KMS-11 (cell line): ENCODE measurements around the gene USP17L13.
"Not testable (repeated sequence)": the region's sequence is repeated elsewhere in the genome, so short reads cannot be mapped to it uniquely, and the experiment has no call there.

ENCODE experiments used
- H2AFZ ChIP-seq: fragments of 200-600 bp; sonication (generic); 2 replicates; pipeline ENCODE4 v1.6.1; 2016; ENCODE audit warnings: antibody characterized with exemption, mixed run types, low read depth
- H3K27ac ChIP-seq: fragments of 200-600 bp; sonication (generic); 2 replicates; pipeline ENCODE4 v1.6.1; 2016; ENCODE audit warnings: mild to moderate bottlenecking, mixed run types
- H3K27me3 ChIP-seq: fragments of 200-600 bp; sonication (generic); 2 replicates; pipeline ENCODE4 v1.6.1; 2017; ENCODE audit warnings: mild to moderate bottlenecking, low read depth, mixed run types, moderate library complexity; ENCODE audit not compliant: insufficient read depth
- H3K36me3 ChIP-seq: fragments of 200-600 bp; sonication (generic); 2 replicates; pipeline ENCODE4 v1.6.1; 2017; ENCODE audit warnings: mild to moderate bottlenecking, mixed run types; ENCODE audit not compliant: insufficient read depth
- H3K4me1 ChIP-seq: fragments of 200-600 bp; sonication (generic); 2 replicates; pipeline ENCODE4 v1.6.1; 2016; ENCODE audit warnings: mild to moderate bottlenecking, low read depth, mixed run types; ENCODE audit not compliant: poor library complexity, severe bottlenecking
- H3K4me2 ChIP-seq: fragments of 200-600 bp; sonication (generic); 2 replicates; pipeline ENCODE4 v1.7.0; 2016; ENCODE audit warnings: mild to moderate bottlenecking, mixed run types
- H3K4me3 ChIP-seq: fragments of 200-600 bp; sonication (generic); IDR thresholded peaks from 2 replicates; pipeline ENCODE4 v1.6.1; 2017; ENCODE audit warnings: low read depth, low read length, mixed read lengths; ENCODE audit not compliant: insufficient read depth
- H3K79me2 ChIP-seq: fragments of 200-600 bp; sonication (generic); 2 replicates; pipeline ENCODE4 v1.6.1; 2016; ENCODE audit warnings: low read depth, mixed run types; ENCODE audit not compliant: insufficient read depth
- H3K9ac ChIP-seq: fragments of 200-600 bp; sonication (generic); 2 replicates; pipeline ENCODE4 v1.6.1; 2016; ENCODE audit warnings: mild to moderate bottlenecking, mixed run types
- H4K20me1 ChIP-seq: fragments of 200-600 bp; sonication (generic); 2 replicates; pipeline ENCODE4 v1.6.1; 2016; ENCODE audit warnings: mild to moderate bottlenecking, mixed run types; ENCODE audit not compliant: insufficient read depth

Gene USP17L13

GRCh38 chr4:9253078-9253477 lies 28.4 kb downstream of the USP17L13 start, which contains the start of gene USP17L19:
Gene USP17L19 (plus strand): TSS chr4:9253378. CDS start chr4:9253378, 0 bp downstream.
- not testable (repeated sequence) for H3K36me3 ChIP-seq

GRCh38 chr4:9257824-9258223 lies 33.1 kb downstream of the USP17L13 start, which contains the start of gene USP17L20:
Gene USP17L20 (plus strand): TSS chr4:9258124. CDS start chr4:9258124, 0 bp downstream.
- not testable (repeated sequence) for H3K4me1 ChIP-seq, H2AFZ ChIP-seq, H3K27ac ChIP-seq, H3K4me2 ChIP-seq, H3K79me2 ChIP-seq, H3K9ac ChIP-seq, H4K20me1 ChIP-seq, H3K36me3 ChIP-seq, H3K27me3 ChIP-seq, H3K4me3 ChIP-seq

More at GRCh38 chr4:9253078-9253477, 28.4 kb downstream of the USP17L13 start, which contains the start of gene USP17L19:
- not testable (repeated sequence) for H4K20me1 ChIP-seq, H3K4me1 ChIP-seq, H3K27ac ChIP-seq, H3K79me2 ChIP-seq, H3K9ac ChIP-seq, H3K4me3 ChIP-seq, H3K4me2 ChIP-seq, H2AFZ ChIP-seq, H3K27me3 ChIP-seq

- H3K4me1 ChIP-seq, H3K36me3 ChIP-seq, H2AFZ ChIP-seq: not testable (repeated sequence)
Observed at GRCh38 chr4:9262572-9262971, 37.9 kb downstream of the USP17L13 start, which contains the start of gene USP17L21. Gene USP17L21 (plus strand): TSS chr4:9262872. CDS start chr4:9262872, 0 bp downstream.

GRCh38 chr4:9267319-9267718 lies 42.6 kb downstream of the USP17L13 start, which contains the start of gene USP17L22:
Gene USP17L22 (plus strand): TSS chr4:9267619. CDS start chr4:9267619, 0 bp downstream.
- H3K4me3 ChIP-seq, H3K36me3 ChIP-seq, H3K79me2 ChIP-seq, H2AFZ ChIP-seq, H3K27me3 ChIP-seq, H3K4me2 ChIP-seq, H4K20me1 ChIP-seq, H3K4me1 ChIP-seq, H3K9ac ChIP-seq, H3K27ac ChIP-seq: not testable (repeated sequence)

More at GRCh38 chr4:9262572-9262971, 37.9 kb downstream of the USP17L13 start, which contains the start of gene USP17L21:
- H3K79me2 ChIP-seq, H3K9ac ChIP-seq, H4K20me1 ChIP-seq, H3K4me3 ChIP-seq, H3K27ac ChIP-seq, H3K27me3 ChIP-seq, H3K4me2 ChIP-seq: not testable (repeated sequence)

GRCh38 chr4:9271719-9272118 lies 47.0 kb downstream of the USP17L13 start:
- not testable (repeated sequence) for H3K36me3 ChIP-seq, H3K4me3 ChIP-seq, H3K79me2 ChIP-seq, H2AFZ ChIP-seq, H3K4me1 ChIP-seq, H3K9ac ChIP-seq, H3K27me3 ChIP-seq, H3K4me2 ChIP-seq, H4K20me1 ChIP-seq, H3K27ac ChIP-seq
